IMR-90 (cell line): ENCODE measurements around the gene MRPS34. TPM values are rescaled to one million over a fixed set of nuclear protein-coding genes. Genes with fewer than 3 reads are reported as not detected.

Experiments
- ATAC-seq: fragments of 200-7000 bp; cut with Tn5 transposase; 2 replicates; pipeline ENCODE4 v1.9.1; 2020; ENCODE audit warnings: low read depth, mild to moderate bottlenecking, moderate library complexity
- BruUV-seq: library from RNA; stranded (reverse); fragments of 400-500 nt; replicated peaks from 2 replicates; lab custom pipeline; 2021; lab: Mats Ljungman, UMichigan
- CTCF ChIA-PET: fragments of 300-600 bp; formaldehyde crosslinking; extraction: SDS; loops from one replicate; lab custom pipeline; 2021; ENCODE audit warnings: antibody characterized with exemption; lab: Yijun Ruan, JAX
- POLR2A ChIA-PET: fragments of 300-600 bp; sonication (Branson Sonifier 250); formaldehyde crosslinking; loops from one replicate; lab custom pipeline; 2022; ENCODE audit warnings: antibody characterized with exemption; ENCODE audit not compliant: unreplicated experiment; lab: Charles Lee
- DNase-seq: peaks from one replicate; pipeline ENCODE4 v3.0.0; 2013
- H2AFZ ChIP-seq: replicated peaks from 2 replicates; pipeline ENCODE3; 2013; ENCODE audit warnings: low read length, mild to moderate bottlenecking; ENCODE audit not compliant: poor library complexity
- H2AK5ac ChIP-seq: 2 replicates; pipeline ENCODE4 v1.6.1; 2013; ENCODE audit warnings: low read depth, low read length, inconsistent platforms
- H2AK9ac ChIP-seq: replicated peaks from 2 replicates; pipeline ENCODE3; 2013; ENCODE audit warnings: mild to moderate bottlenecking, low read depth, low read length, moderate library complexity; ENCODE audit not compliant: poor library complexity
- H2BK120ac ChIP-seq: 2 replicates; pipeline ENCODE4 v1.6.1; 2013; ENCODE audit warnings: low read depth, low read length, inconsistent platforms
- H2BK15ac ChIP-seq: 3 replicates; pipeline ENCODE4 v1.6.1; 2013; ENCODE audit warnings: low read depth, low read length, inconsistent platforms
- H2BK20ac ChIP-seq: 2 replicates; pipeline ENCODE4 v1.6.1; 2013; ENCODE audit warnings: low read depth, mild to moderate bottlenecking, inconsistent platforms, low read length, moderate library complexity
- H2BK5ac ChIP-seq: 2 replicates; pipeline ENCODE4 v1.6.1; 2013; ENCODE audit warnings: mild to moderate bottlenecking, low read depth, low read length, inconsistent platforms; ENCODE audit not compliant: poor library complexity, severe bottlenecking
- H3K14ac ChIP-seq: replicated peaks from 2 replicates; pipeline ENCODE4 v1.6.1; 2013; ENCODE audit warnings: low read depth, low read length, inconsistent platforms
- H3K18ac ChIP-seq: 2 replicates; pipeline ENCODE4 v1.6.1; 2013; ENCODE audit warnings: low read depth, low read length, control low read depth
- H3K23ac ChIP-seq: 2 replicates; pipeline ENCODE4 v1.6.1; 2013; ENCODE audit warnings: low read depth, low read length, inconsistent platforms
- H3K27ac ChIP-seq: 2 replicates; pipeline ENCODE4 v1.5.1; 2013; ENCODE audit warnings: mild to moderate bottlenecking, control low read depth, low read length; ENCODE audit not compliant: insufficient read depth
- H3K27me3 ChIP-seq: 2 replicates; pipeline ENCODE4 v1.6.1; 2013; ENCODE audit warnings: low read length; ENCODE audit not compliant: control insufficient read depth, insufficient read depth
- H3K36me3 ChIP-seq: 2 replicates; pipeline ENCODE4 v1.6.1; 2013; ENCODE audit warnings: low read length, mixed read lengths; ENCODE audit not compliant: control insufficient read depth, insufficient read depth
- H3K4ac ChIP-seq: 2 replicates; pipeline ENCODE4 v1.6.1; 2013; ENCODE audit warnings: low read depth, low read length, inconsistent platforms
- H3K4me1 ChIP-seq: 2 replicates; pipeline ENCODE4 v1.6.1; 2013; ENCODE audit warnings: low read length, mixed read lengths; ENCODE audit not compliant: control insufficient read depth, insufficient read depth
- H3K4me2 ChIP-seq: 2 replicates; pipeline ENCODE4 v1.6.1; 2013; ENCODE audit warnings: low read depth, mild to moderate bottlenecking, control low read depth, low read length, moderate library complexity
- H3K4me3 ChIP-seq: 2 replicates; pipeline ENCODE4 v1.5.1; 2013; ENCODE audit warnings: low read depth, mild to moderate bottlenecking, control low read depth, low read length, moderate library complexity; ENCODE audit not compliant: insufficient read depth
- H3K56ac ChIP-seq: 2 replicates; pipeline ENCODE4 v1.6.1; 2013; ENCODE audit warnings: low read length, inconsistent platforms; ENCODE audit not compliant: insufficient read depth; ENCODE audit errors: extremely low read depth
- H3K79me1 ChIP-seq, 2 experiments: 2 replicates each; pipeline ENCODE4 v1.6.1; 2013; ENCODE audit warnings: low read length in 2 of 2, inconsistent platforms in 1 of 2, low read depth in 1 of 2
- H3K9ac ChIP-seq: 2 replicates; pipeline ENCODE4 v1.6.1; 2013; ENCODE audit warnings: low read depth, low read length, control low read depth
- H3K9me1 ChIP-seq: 2 replicates; pipeline ENCODE4 v1.6.1; 2013; ENCODE audit warnings: low read length, inconsistent platforms; ENCODE audit not compliant: insufficient read depth
- H3K9me3 ChIP-seq: 2 replicates; pipeline ENCODE4 v1.6.1; 2013; ENCODE audit warnings: low read length; ENCODE audit not compliant: control insufficient read depth, insufficient read depth
- H4K20me1 ChIP-seq: 2 replicates; pipeline ENCODE4 v1.6.1; 2013; ENCODE audit warnings: low read length, inconsistent platforms; ENCODE audit not compliant: insufficient read depth
- H4K5ac ChIP-seq: 2 replicates; pipeline ENCODE4 v1.6.1; 2013; ENCODE audit warnings: mild to moderate bottlenecking, low read depth, low read length, control low read depth
- H4K8ac ChIP-seq, 2 experiments: 2 replicates each; pipeline ENCODE4 v1.6.1; 2013; ENCODE audit warnings: low read depth in 2 of 2, low read length in 2 of 2, control low read depth in 1 of 2, inconsistent platforms in 1 of 2
- H4K91ac ChIP-seq: 2 replicates; pipeline ENCODE4 v1.6.1; 2013; ENCODE audit warnings: low read depth, low read length, inconsistent platforms; ENCODE audit not compliant: insufficient read depth
- BHLHE40 ChIP-seq: fragments of 150-350 bp; IDR thresholded peaks from 2 replicates; pipeline ENCODE4 v1.6.1; 2016; ENCODE audit warnings: mild to moderate bottlenecking, low read depth, low read length
- CEBPB ChIP-seq: IDR thresholded peaks from 2 replicates; pipeline ENCODE4 v1.6.1; 2012; ENCODE audit warnings: low read depth, low read length, improper control_type of control experiment
- CHD1 ChIP-seq: IDR thresholded peaks from 2 replicates; pipeline ENCODE4 v1.6.1; 2012; ENCODE audit warnings: low read depth, low read length, improper control_type of control experiment
- CTCF ChIP-seq: conservative IDR thresholded peaks from 2 replicates; pipeline ENCODE4 v1.5.1; 2012; ENCODE audit warnings: mild to moderate bottlenecking, low read depth, low read length, improper control_type of control experiment
- FOS ChIP-seq: fragments of 150-350 bp; IDR thresholded peaks from 2 replicates; pipeline ENCODE4 v1.6.1; 2016; ENCODE audit warnings: low read depth, low read length
- MAZ ChIP-seq: IDR thresholded peaks from 2 replicates; pipeline ENCODE4 v1.6.1; 2012; ENCODE audit warnings: low read depth, mild to moderate bottlenecking, low read length, improper control_type of control experiment, moderate library complexity, borderline replicate concordance
- MXI1 ChIP-seq: IDR thresholded peaks from 2 replicates; pipeline ENCODE4 v1.6.1; 2012; ENCODE audit warnings: low read depth, mild to moderate bottlenecking, low read length, moderate library complexity, borderline replicate concordance
- NFE2L2 ChIP-seq: fragments of 150-350 bp; IDR thresholded peaks from 2 replicates; pipeline ENCODE4 v1.6.1; 2016; ENCODE audit warnings: low read depth, mild to moderate bottlenecking, low read length
- POLR2A ChIP-seq: IDR thresholded peaks from 2 replicates; pipeline ENCODE4 v1.6.1; 2012; ENCODE audit warnings: mild to moderate bottlenecking, low read depth, low read length
- RAD21 ChIP-seq: IDR thresholded peaks from 2 replicates; pipeline ENCODE4 v1.6.1; 2012; ENCODE audit warnings: low read length, improper control_type of control experiment
- RCOR1 ChIP-seq: IDR thresholded peaks from 2 replicates; pipeline ENCODE4 v1.6.1; 2012; ENCODE audit warnings: mild to moderate bottlenecking, low read length, improper control_type of control experiment; ENCODE audit not compliant: insufficient replicate concordance
- RFX5 ChIP-seq: IDR thresholded peaks from 2 replicates; pipeline ENCODE4 v1.8.0; 2012; ENCODE audit warnings: low read depth, mild to moderate bottlenecking, low read length, moderate library complexity
- SMC3 ChIP-seq: fragments of 150-350 bp; IDR thresholded peaks from 2 replicates; pipeline ENCODE4 v1.6.1; 2016; ENCODE audit warnings: low read depth, mild to moderate bottlenecking, antibody characterized with exemption, low read length, moderate library complexity
- WGBS, 2 experiments: methylation state at CpG; one replicate each; pipeline versions ENCODE4 v1.1.5 to v1.1.7; 2013; ENCODE audit warnings: missing lambda C conversion rate in 2 of 2; ENCODE audit not compliant: insufficient read length in 1 of 2; ENCODE audit errors: extremely low coverage in 2 of 2; 5-methylcytosine and 5-hydroxymethylcytosine counted together
- dilution Hi-C: fragments of 300-500 bp; cut with HindIII; formaldehyde crosslinking; loops from one replicate; pipeline ENCODE4 v1.14.3; 2018; ENCODE audit warnings: low sequenced_read_pairs; ENCODE audit not compliant: unreplicated experiment
- in situ Hi-C: fragments of 300-500 bp; cut with MboI; formaldehyde crosslinking; loops from 3 replicates; pipeline ENCODE4 v1.14.3; 2019; ENCODE audit warnings: low sequenced_read_pairs, inconsistent platforms, mixed read lengths
- intact Hi-C: fragments of 100-400 bp; cut with micrococcal nuclease; formaldehyde crosslinking; loops from 2 replicates; pipeline ENCODE4 v1.10.0; 2022
- polyA plus RNA-seq, 3 experiments: library from polyadenylated mRNA; depleted of rRNA; stranded (reverse); fragments of >200 nt; gene quantifications; 2 replicates each; pipeline ENCODE4 v1.2.3, GENCODE V29; 2012; ENCODE audit warnings: low replicate concordance in 1 of 3
- total RNA-seq: library from RNA; depleted of rRNA; stranded (reverse); fragments of >200 nt; gene quantifications from 2 replicates; pipeline ENCODE4 v1.2.3, GENCODE V29; 2012
- TF ChIP-seq, protein P1 (sequence below): fragments of 150-350 bp; IDR thresholded peaks from 2 replicates; pipeline ENCODE4 v1.6.1; 2017; ENCODE audit warnings: mild to moderate bottlenecking, antibody characterized with exemption, low read length, low read depth
- TF ChIP-seq, protein P2 (sequence below): fragments of 150-350 bp; IDR thresholded peaks from 2 replicates; pipeline ENCODE4 v1.6.1; 2016; ENCODE audit warnings: low read depth, mild to moderate bottlenecking, low read length, moderate library complexity, borderline replicate concordance

The MRPS34 gene
- total and polyA plus RNA-seq, 2 of the 4 experiments (the other 2 are of a cell fraction): 68.5 to 80.4 TPM

DNA sequence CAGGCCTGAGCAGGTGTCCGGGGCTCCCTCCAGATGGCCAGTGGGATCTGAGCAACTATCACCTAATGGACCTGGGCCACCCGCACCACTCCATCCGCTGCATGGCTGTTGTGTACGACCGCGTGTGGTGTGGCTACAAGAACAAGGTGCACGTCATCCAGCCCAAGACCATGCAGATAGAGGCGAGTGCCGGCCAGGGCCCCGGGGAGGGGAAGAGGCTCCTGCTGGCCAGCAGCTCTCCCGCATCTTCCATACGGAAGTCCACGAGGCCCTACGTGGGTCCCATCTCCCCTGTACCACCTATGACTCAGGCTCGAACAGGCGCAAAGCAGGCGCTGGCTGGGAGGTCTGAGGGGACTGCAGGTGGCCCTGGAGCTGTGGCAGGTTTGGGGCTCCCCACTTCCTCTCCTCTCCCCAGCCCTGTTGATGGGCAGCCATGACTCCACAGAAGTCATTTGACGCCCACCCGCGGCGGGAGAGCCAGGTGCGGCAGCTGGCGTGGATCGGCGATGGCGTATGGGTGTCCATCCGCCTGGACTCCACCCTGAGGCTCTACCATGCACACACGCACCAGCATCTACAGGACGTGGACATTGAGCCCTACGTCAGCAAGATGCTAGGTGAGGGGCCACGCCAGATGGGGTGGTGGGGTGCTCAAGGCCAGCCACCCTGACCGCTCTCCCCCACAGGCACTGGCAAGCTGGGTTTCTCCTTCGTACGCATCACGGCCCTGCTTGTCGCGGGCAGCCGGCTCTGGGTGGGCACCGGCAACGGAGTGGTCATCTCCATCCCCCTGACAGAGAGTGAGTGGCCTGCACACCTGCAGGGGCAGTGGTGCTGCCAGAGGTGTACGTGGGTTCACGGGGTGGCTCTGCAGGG, 5.6 kb downstream of the MRPS34 start:
- Histone ChIP-seq H2BK20ac (no peak overlapping the region), H3K9me3 (no peaks in the 10 kb centered on the region), H3K4me3 (no peak overlapping the region), H3K36me3 (peaks cover 64% of the 10 kb centered on the region), H2AK9ac (no peak overlapping the region), H3K14ac (no peak overlapping the region), H4K8ac (no peak overlapping the region), H4K91ac (no peak overlapping the region), H3K4me1 (peaks cover 5% of the 10 kb centered on the region), H3K9ac (no peak overlapping the region), H3K56ac (no peak overlapping the region), H4K20me1 (peaks cover 22% of the 10 kb centered on the region), H3K4ac (no peak overlapping the region), H3K27me3 (no peaks in the 10 kb centered on the region), H3K9me1 (no peaks in the 10 kb centered on the region), H4K5ac (no peak overlapping the region), H3K18ac (no peak overlapping the region), H3K27ac (no peak overlapping the region), H2AK5ac (no peak overlapping the region), H2BK15ac (no peak overlapping the region), H3K79me1 (peaks cover 7 to 25% of the 10 kb centered on the region in 2 experiments; a peak in 3 of 4 replicates), H2BK5ac (no peak overlapping the region), H3K23ac (no peak overlapping the region), H3K4me2 (no peak overlapping the region), H2BK120ac (no peak overlapping the region), H2AFZ (no peak overlapping the region)
- dilution Hi-C loops (no loop called here), in situ Hi-C loops (no loop called here), intact Hi-C loops (no loop called here)
- no peak for DNase-seq
- ChIA-PET CTCF (no interaction called here), POLR2A (no interaction called here)
- ATAC-seq: no peak
- WGBS, 2 experiments: 96% methylated on average over 13 of the region's 42 CpGs; no CpG with 5 or more reads in 1 of the 2 experiments
- no TSS peak for BruUV-seq
- TF ChIP-seq, protein P1, sequence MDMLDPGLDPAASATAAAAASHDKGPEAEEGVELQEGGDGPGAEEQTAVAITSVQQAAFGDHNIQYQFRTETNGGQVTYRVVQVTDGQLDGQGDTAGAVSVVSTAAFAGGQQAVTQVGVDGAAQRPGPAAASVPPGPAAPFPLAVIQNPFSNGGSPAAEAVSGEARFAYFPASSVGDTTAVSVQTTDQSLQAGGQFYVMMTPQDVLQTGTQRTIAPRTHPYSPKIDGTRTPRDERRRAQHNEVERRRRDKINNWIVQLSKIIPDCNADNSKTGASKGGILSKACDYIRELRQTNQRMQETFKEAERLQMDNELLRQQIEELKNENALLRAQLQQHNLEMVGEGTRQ: no peak
- TF ChIP-seq POLR2A: no peak
- no peak for TF ChIP-seq RAD21
- no peak for TF ChIP-seq NFE2L2
- no peak for TF ChIP-seq MXI1
- TF ChIP-seq CHD1: no peak
- TF ChIP-seq FOS: no peak
- no peak for TF ChIP-seq MAZ
- TF ChIP-seq, protein P2, sequence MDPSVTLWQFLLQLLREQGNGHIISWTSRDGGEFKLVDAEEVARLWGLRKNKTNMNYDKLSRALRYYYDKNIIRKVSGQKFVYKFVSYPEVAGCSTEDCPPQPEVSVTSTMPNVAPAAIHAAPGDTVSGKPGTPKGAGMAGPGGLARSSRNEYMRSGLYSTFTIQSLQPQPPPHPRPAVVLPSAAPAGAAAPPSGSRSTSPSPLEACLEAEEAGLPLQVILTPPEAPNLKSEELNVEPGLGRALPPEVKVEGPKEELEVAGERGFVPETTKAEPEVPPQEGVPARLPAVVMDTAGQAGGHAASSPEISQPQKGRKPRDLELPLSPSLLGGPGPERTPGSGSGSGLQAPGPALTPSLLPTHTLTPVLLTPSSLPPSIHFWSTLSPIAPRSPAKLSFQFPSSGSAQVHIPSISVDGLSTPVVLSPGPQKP: no peak
- no peak for TF ChIP-seq RFX5
- no peak for TF ChIP-seq CTCF
- no peak for TF ChIP-seq BHLHE40
- no peak for TF ChIP-seq SMC3
- TF ChIP-seq RCOR1: no peak
- no peak for TF ChIP-seq CEBPB
